GM04504 (cell line): ENCODE results near the gene DAB2IP.
A peak's percentile ranks its signal among the peaks of the same experiment; 100 is the strongest.
"Not testable (repeated sequence)": the region's sequence is repeated elsewhere in the genome, so short reads cannot be mapped to it uniquely, and the experiment has no call there.

ENCODE experiments used
- DNase-seq: peaks from one replicate; pipeline ENCODE4 v3.0.0-alpha.2; 2012; ENCODE audit warnings: low read depth

Gene DAB2IP

GRCh38 chr9:121776739-121777637, 125.6 kb downstream of the DAB2IP start:
- DNase-seq = no peak

- peak; percentile 17 for DNase-seq
Measured at GRCh38 chr9:121778252-121779225, 127.1 kb downstream of the DAB2IP start.

- no peak for DNase-seq
Measured at GRCh38 chr9:121779381-121780117, 128.1 kb downstream of the DAB2IP start.

GRCh38 chr9:121780177-121781040, 129.0 kb downstream of the DAB2IP start:
- DNase-seq = no peak

- DNase-seq = no peak
Measured at GRCh38 chr9:121781145-121781548, 129.7 kb downstream of the DAB2IP start.

GRCh38 chr9:121781701-121782464, 130.4 kb downstream of the DAB2IP start:
- DNase-seq = no peak

- DNase-seq = no peak
Measured at GRCh38 chr9:121782514-121783110, 131.2 kb downstream of the DAB2IP start.

- no peak for DNase-seq
Measured at GRCh38 chr9:121783111-121783510, 131.7 kb downstream of the DAB2IP start.

GRCh38 chr9:121783521-121784507, 132.4 kb downstream of the DAB2IP start:
- no peak for DNase-seq

GRCh38 chr9:121784731-121785411, 133.4 kb downstream of the DAB2IP start:
- no peak for DNase-seq

- DNase-seq = no peak
Measured at GRCh38 chr9:121785673-121786542, 134.5 kb downstream of the DAB2IP start.

- DNase-seq = no peak
Measured at GRCh38 chr9:121786543-121786948, 135.1 kb downstream of the DAB2IP start.

- no peak for DNase-seq
Measured at GRCh38 chr9:121786998-121787422, 135.6 kb downstream of the DAB2IP start.

- DNase-seq = no peak
Measured at GRCh38 chr9:121788686-121789366, 137.4 kb downstream of the DAB2IP start.

GRCh38 chr9:121790841-121791240, 139.4 kb downstream of the DAB2IP start:
- DNase-seq = no peak

- DNase-seq = not testable (repeated sequence)
Measured at GRCh38 chr9:121792476-121792875, 141.0 kb downstream of the DAB2IP start.
